K562 (cell line): ENCODE results near the gene ANO8. TPM values are rescaled to one million over a fixed set of nuclear protein-coding genes. Genes with fewer than 3 reads are reported as not detected.

Experiments used
- ATF7 ChIP-seq: fragments of 450-650 bp; IDR thresholded peaks from 2 replicates; pipeline ENCODE4 v1.7.1; 2014; ENCODE audit warnings: mild to moderate bottlenecking, moderate library complexity
- CHD1 ChIP-seq: fragments of 200-600 bp; sonication (generic); IDR thresholded peaks from one replicate; pipeline ENCODE4 v1.6.1; 2012; ENCODE audit warnings: mild to moderate bottlenecking, moderate library complexity, low read length, inconsistent platforms
- CTBP1 ChIP-seq: fragments of 450-650 bp; IDR thresholded peaks from 2 replicates; pipeline ENCODE4 v1.6.1; 2016; ENCODE audit warnings: borderline replicate concordance
- CTCFL ChIP-seq: IDR thresholded peaks from 2 replicates; pipeline ENCODE4 v1.6.1; 2011; ENCODE audit warnings: borderline replicate concordance, low read depth, mild to moderate bottlenecking, moderate library complexity, low read length; ENCODE audit not compliant: insufficient read depth, poor library complexity, severe bottlenecking
- DEAF1 ChIP-seq: fragments of 450-650 bp; formaldehyde crosslinking; IDR thresholded peaks from 2 replicates; pipeline ENCODE4 v1.4.0; 2020; ENCODE audit warnings: mild to moderate bottlenecking, moderate library complexity
- ETV1 ChIP-seq: fragments of 450-650 bp; conservative IDR thresholded peaks from 2 replicates; pipeline ENCODE4 v1.6.1; 2016; ENCODE audit warnings: missing genetic modification characterization, control low read depth, low read depth, missing compliant biosample characterization
- FOXJ2 ChIP-seq: fragments of 200-800 bp; sonication (Bioruptor generic); IDR thresholded peaks from 2 replicates; pipeline ENCODE4 v1.6.1; 2016; ENCODE audit warnings: missing genetic modification characterization, missing compliant biosample characterization
- GATA2 ChIP-seq: sonication (generic); formaldehyde crosslinking; IDR thresholded peaks from 2 replicates; pipeline ENCODE4 v1.4.0; 2020; ENCODE audit warnings: mild to moderate bottlenecking, missing genetic modification reagents
- HDAC1 ChIP-seq, 2 experiments: fragments of 450-650 bp; IDR thresholded peaks; 2 replicates each; pipeline ENCODE4 v1.6.1; 2016 to 2017; ENCODE audit warnings: inconsistent platforms in 1 of 2, mild to moderate bottlenecking in 1 of 2, moderate library complexity in 1 of 2
- KDM1A ChIP-seq, 2 experiments: fragments of 450-650 bp; IDR thresholded peaks; 2 replicates each; pipeline ENCODE4 v1.6.1; 2016; ENCODE audit warnings: mild to moderate bottlenecking in 2 of 2
- NR3C1 ChIP-seq: sonication (generic); formaldehyde crosslinking; IDR thresholded peaks from 2 replicates; pipeline ENCODE4 v1.8.1; 2022; ENCODE audit warnings: missing genetic modification reagents
- NRF1 ChIP-seq, 2 experiments: fragments of 450-650 bp; IDR thresholded peaks in 1 of 2; conservative IDR thresholded peaks in 1 of 2; 2 replicates each; pipeline ENCODE4 v1.6.1; 2014; ENCODE audit warnings: mild to moderate bottlenecking in 2 of 2
- POLR3A ChIP-seq: IDR thresholded peaks from 2 replicates; pipeline ENCODE4 v1.6.1; 2011; ENCODE audit warnings: borderline replicate concordance, mild to moderate bottlenecking, moderate library complexity; ENCODE audit not compliant: insufficient read length, insufficient read depth; ENCODE audit errors: extremely low read depth
- POLR3G ChIP-seq: IDR thresholded peaks from 2 replicates; pipeline ENCODE4 v1.6.1; 2011; ENCODE audit not compliant: insufficient read length, insufficient replicate concordance; ENCODE audit errors: extremely low read depth
- RB1 ChIP-seq: fragments of 450-650 bp; IDR thresholded peaks from 2 replicates; pipeline ENCODE4 v1.6.1; 2017; ENCODE audit warnings: low read depth, mild to moderate bottlenecking
- RBM25 ChIP-seq: fragments of 200-400 bp; formaldehyde crosslinking; IDR thresholded peaks from 2 replicates; pipeline ENCODE4 v1.6.1; 2018; ENCODE audit warnings: low read length, low read depth, moderate library complexity; ENCODE audit not compliant: severe bottlenecking
- RBM39 ChIP-seq: fragments of 200-400 bp; formaldehyde crosslinking; optimal IDR thresholded peaks from 2 replicates; pipeline ENCODE3; 2018; ENCODE audit warnings: low read depth, low read length
- SMC3 ChIP-seq: conservative IDR thresholded peaks from 2 replicates; pipeline ENCODE4 v1.6.1; 2011; ENCODE audit warnings: low read depth, low read length, improper control_type of control experiment; ENCODE audit not compliant: insufficient read depth
- THRA ChIP-seq: fragments of 450-650 bp; IDR thresholded peaks from 2 replicates; pipeline ENCODE4 v1.6.1; 2017; ENCODE audit warnings: mild to moderate bottlenecking, moderate library complexity
- U2AF1 ChIP-seq: fragments of 200-400 bp; formaldehyde crosslinking; optimal IDR thresholded peaks from 2 replicates; pipeline ENCODE3; 2017; ENCODE audit warnings: mild to moderate bottlenecking, low read depth, low read length, moderate library complexity
- USF1 ChIP-seq: sonication (generic); formaldehyde crosslinking; IDR thresholded peaks from 2 replicates; pipeline ENCODE4 v1.9.0; 2022; ENCODE audit warnings: mild to moderate bottlenecking, missing genetic modification reagents
- XRCC5 ChIP-seq: fragments of 200-400 bp; formaldehyde crosslinking; IDR thresholded peaks from 2 replicates; pipeline ENCODE4 v1.6.1; 2017; ENCODE audit warnings: low read depth, mild to moderate bottlenecking, low read length
- ZEB2 ChIP-seq: fragments of 450-650 bp; IDR thresholded peaks from 2 replicates; pipeline ENCODE4 v1.6.1; 2016
- ZNF232 ChIP-seq: sonication (generic); formaldehyde crosslinking; IDR thresholded peaks from 2 replicates; pipeline ENCODE4 v1.8.0; 2022; ENCODE audit warnings: mild to moderate bottlenecking, missing genetic modification reagents
- polyA plus RNA-seq, 8 experiments: library from polyadenylated mRNA; depleted of rRNA in 4 of 8; stranded (reverse) in 5 of 8; unstranded in 3 of 8; fragments of >200 nt; fragmentation: Nextera tagmentation in 2 of 8; fragmentation: Illumina TruSeq in 1 of 8; extraction: Ambion mirVana in 2 of 8; extraction: Trizol in 1 of 8; gene quantifications; 2 replicates each; pipeline versions ENCODE4 v1.2.1 to v1.2.3, GENCODE V29; 2011 to 2014; ENCODE audit warnings: inconsistent platforms in 1 of 8, missing spikeins in 1 of 8
- total RNA-seq, 7 experiments: library from RNA; depleted of rRNA in 6 of 7; stranded (reverse); fragments of >200 nt in 6 of 7; fragmentation: Illumina TruSeq in 2 of 7; extraction: Trizol in 2 of 7; gene quantifications; 2 replicates each; pipeline versions ENCODE4 v1.2.1 to v1.2.3, GENCODE V29; 2011 to 2021; ENCODE audit warnings: low replicate concordance in 1 of 7

The ANO8 gene
- total and polyA plus RNA-seq, 9 of the 15 experiments (the other 6 are each of a cell fraction or from before 2014, with no cell fraction given): 0.07 to 7.6 (median 2.3) TPM; not detected in 1

GRCh38 chr19:17346109-17346671 is 11.5 kb upstream of the ANO8 start (continued):
- TF ChIP-seq POLR3A: no peak
- no peak for TF ChIP-seq NR3C1 (CRISPR knock-in tag)
- TF ChIP-seq POLR3G: no peak
- TF ChIP-seq ETV1: peak; percentile 42; the same call in 1 of the 2 replicates
- TF ChIP-seq U2AF1: no peak
- TF ChIP-seq USF1 (CRISPR knock-in tag): 0 out of 2 replicates have a peak, but pooled peaks have one; percentile 8
- peak; percentile 81; the same call in 1 of the 2 replicates for TF ChIP-seq RB1
- TF ChIP-seq ZNF232: no peak
- no peak for TF ChIP-seq GATA2 (CRISPR knock-in tag)
- no peak for TF ChIP-seq CHD1
- TF ChIP-seq RBM39: peak; percentile 75
- peak; percentile 85 for TF ChIP-seq SMC3
- peak; percentile 48 for TF ChIP-seq CTCFL
- peak in 1 of 2 experiments; percentile 54; a peak in 1 of 4 replicates for TF ChIP-seq HDAC1 (IDR thresholded peaks at IDR 0.05)
- 0 out of 2 replicates have a peak, but pooled peaks have one; percentile 18 for TF ChIP-seq ATF7
- peak; percentile 61 for TF ChIP-seq DEAF1 (CRISPR knock-in tag)
- peak; percentile 76; the same call in 1 of the 2 replicates for TF ChIP-seq XRCC5
- TF ChIP-seq FOXJ2 (tag): no peak
- TF ChIP-seq KDM1A (IDR thresholded peaks at IDR 0.05): peak; percentile 72 to 81
- peak; percentile 65 for TF ChIP-seq RBM25
- peak; percentile 84; the same call in 1 of the 2 replicates for TF ChIP-seq CTBP1
- TF ChIP-seq THRA: no peak
- 0 out of 2 replicates have a peak, but pooled peaks have one; percentile 22 for TF ChIP-seq ZEB2
- TF ChIP-seq NRF1 (conservative IDR thresholded peaks at IDR 0.05 in 1 of 2, IDR thresholded peaks at IDR 0.05 in 1 of 2): 0 out of 4 replicates have a peak, but pooled peaks of 1 of the 2 experiments have one; percentile 16
